Mesendoderm (in vitro differentiated cells): ENCODE measurements around the gene SHC3.

Source experiments
- DNase-seq: peaks from one replicate; pipeline ENCODE4 v3.0.0; 2013
- H2AK5ac ChIP-seq: 2 replicates; pipeline ENCODE4 v1.6.1; 2013; ENCODE audit warnings: low read length, inconsistent platforms
- H2BK120ac ChIP-seq: 2 replicates; pipeline ENCODE4 v1.6.1; 2013; ENCODE audit warnings: low read depth, mild to moderate bottlenecking, low read length, moderate library complexity, mixed read lengths
- H2BK15ac ChIP-seq: replicated peaks from 2 replicates; pipeline ENCODE4 v1.6.1; 2013; ENCODE audit warnings: low read depth, mild to moderate bottlenecking, moderate library complexity
- H2BK5ac ChIP-seq: 2 replicates; pipeline ENCODE4 v1.6.1; 2013; ENCODE audit warnings: low read length, inconsistent platforms
- H3K18ac ChIP-seq: 2 replicates; pipeline ENCODE4 v1.6.1; 2013; ENCODE audit warnings: mild to moderate bottlenecking, low read length, mixed read lengths
- H3K23ac ChIP-seq: one replicate; pipeline ENCODE4 v1.6.1; 2013; ENCODE audit warnings: low read length
- H3K27ac ChIP-seq: 2 replicates; pipeline ENCODE4 v1.5.1; 2013; ENCODE audit warnings: low read depth, mild to moderate bottlenecking, inconsistent platforms, low read length, moderate library complexity
- H3K27me3 ChIP-seq: 2 replicates; pipeline ENCODE4 v1.6.1; 2013; ENCODE audit warnings: low read length, control low read depth, mild to moderate bottlenecking, inconsistent platforms; ENCODE audit not compliant: insufficient read depth, poor library complexity
- H3K36me3 ChIP-seq: 2 replicates; pipeline ENCODE4 v1.6.1; 2013; ENCODE audit warnings: low read length, inconsistent platforms; ENCODE audit not compliant: control insufficient read depth, insufficient read depth
- H3K4ac ChIP-seq: one replicate; pipeline ENCODE4 v1.6.1; 2013; ENCODE audit warnings: low read depth, mild to moderate bottlenecking, low read length, moderate library complexity
- H3K4me1 ChIP-seq: 2 replicates; pipeline ENCODE4 v1.6.1; 2013; ENCODE audit warnings: low read depth, low read length, inconsistent platforms; ENCODE audit not compliant: control insufficient read depth
- H3K4me2 ChIP-seq: 2 replicates; pipeline ENCODE4 v1.6.1; 2013; ENCODE audit warnings: low read length
- H3K4me3 ChIP-seq: 2 replicates; pipeline ENCODE4 v1.5.1; 2013; ENCODE audit warnings: mild to moderate bottlenecking, low read length
- H3K56ac ChIP-seq: one replicate; pipeline ENCODE4 v1.6.1; 2013; ENCODE audit warnings: low read length
- H3K79me1 ChIP-seq: 2 replicates; pipeline ENCODE4 v1.6.1; 2013; ENCODE audit warnings: low read length, inconsistent platforms
- H3K79me2 ChIP-seq: 2 replicates; pipeline ENCODE4 v1.6.1; 2013; ENCODE audit warnings: mild to moderate bottlenecking, low read length; ENCODE audit not compliant: control insufficient read depth, insufficient read depth
- H3K9ac ChIP-seq: 2 replicates; pipeline ENCODE4 v1.6.1; 2013; ENCODE audit warnings: low read length, inconsistent platforms
- H4K5ac ChIP-seq: one replicate; pipeline ENCODE4 v1.6.1; 2013; ENCODE audit warnings: low read length
- H4K8ac ChIP-seq: one replicate; pipeline ENCODE4 v1.6.1; 2013; ENCODE audit warnings: low read depth, mild to moderate bottlenecking, control low read depth, low read length, moderate library complexity
- WGBS: extraction: QIAGEN DNeasy Blood & Tissue Kit; methylation state at CpG from one replicate; pipeline ENCODE4 v1.1.7; 2013; ENCODE audit warnings: low lambda C conversion rate, missing lambda C conversion rate; ENCODE audit not compliant: insufficient coverage; ENCODE audit errors: extremely low coverage; 5-methylcytosine and 5-hydroxymethylcytosine counted together

Gene SHC3

DNA sequence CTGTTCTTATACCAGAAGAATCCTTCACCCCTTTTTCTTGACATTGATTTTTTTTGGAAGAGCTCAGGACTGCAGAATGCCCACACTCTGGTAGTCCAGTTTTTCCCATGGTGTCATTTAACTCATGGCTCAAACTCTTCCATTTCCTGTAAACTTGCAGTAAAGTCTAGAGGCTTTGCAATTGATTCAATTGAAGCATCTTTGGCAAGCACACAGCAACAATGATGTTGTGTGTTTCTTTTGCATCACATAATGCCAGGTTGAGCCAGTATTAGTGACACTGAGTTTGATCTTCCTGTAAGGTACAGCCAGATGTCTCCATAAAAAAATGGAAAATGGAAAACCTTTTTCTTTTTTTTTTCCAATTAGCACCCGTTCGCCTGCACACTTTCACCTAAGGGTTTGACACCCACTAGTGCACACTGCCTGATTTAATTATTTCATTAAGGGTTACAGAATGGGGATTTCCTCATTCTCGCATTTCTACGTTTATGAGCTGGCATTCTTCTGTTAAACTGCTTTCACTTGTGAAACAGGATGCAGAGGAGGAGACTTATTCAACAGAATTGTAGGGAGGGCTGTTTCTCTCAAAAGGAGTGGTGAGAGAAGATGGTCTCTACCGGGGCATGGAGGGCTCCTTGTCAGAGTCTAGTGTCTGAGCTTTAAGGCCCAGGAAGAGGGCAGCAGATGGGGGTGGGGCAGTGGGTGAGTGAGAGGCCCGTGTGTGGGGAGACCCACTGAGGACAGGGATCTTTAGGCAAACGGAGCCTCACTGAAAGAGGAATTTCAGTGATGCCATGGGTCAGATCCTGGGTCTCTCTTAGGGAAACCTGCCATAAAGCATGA is 189.6 kb downstream of the SHC3 start:
- H3K4me2 ChIP-seq = no peak overlapping the region
- H4K5ac ChIP-seq = no peak overlapping the region
- H3K23ac ChIP-seq = no peak overlapping the region
- H3K79me2 ChIP-seq = peaks cover 8% of the 10 kb centered on the region
- H2BK15ac ChIP-seq = no peak overlapping the region
- H2BK120ac ChIP-seq = no peak overlapping the region
- no peak overlapping the region for H4K8ac ChIP-seq
- peaks cover 11% of the 10 kb centered on the region for H3K4me1 ChIP-seq
- H3K4ac ChIP-seq = no peak overlapping the region
- H3K27me3 ChIP-seq = no peaks in the 10 kb centered on the region
- H2AK5ac ChIP-seq = no peak overlapping the region
- no peak overlapping the region for H3K18ac ChIP-seq
- peak overlapping the region; percentile 93 for H3K56ac ChIP-seq
- H3K4me3 ChIP-seq = no peak overlapping the region
- DNase-seq = no peak
- H3K27ac ChIP-seq = no peak overlapping the region
- H3K79me1 ChIP-seq = peaks cover under 1% of the 10 kb centered on the region
- H2BK5ac ChIP-seq = no peak overlapping the region
- no peak overlapping the region for H3K9ac ChIP-seq
- no peaks in the 10 kb centered on the region for H3K36me3 ChIP-seq
- WGBS = no CpG with 5 or more reads among the region's 7 CpGs

GRCh38 chr9:88987661-88988060 is 191.0 kb downstream of the SHC3 start:
- Histone ChIP-seq H2BK5ac (no peak overlapping the region), H4K5ac (no peak overlapping the region), H2BK15ac (no peak overlapping the region), H3K18ac (no peak overlapping the region), H3K79me1 (no peaks in the 10 kb centered on the region), H2AK5ac (no peak overlapping the region), H3K4me1 (peaks cover 11% of the 10 kb centered on the region), H3K4me3 (no peak overlapping the region), H3K79me2 (peaks cover 4% of the 10 kb centered on the region), H3K4ac (no peak overlapping the region), H3K27ac (no peak overlapping the region), H3K9ac (no peak overlapping the region), H3K23ac (no peak overlapping the region), H3K36me3 (no peaks in the 10 kb centered on the region), H2BK120ac (no peak overlapping the region), H3K27me3 (no peaks in the 10 kb centered on the region), H3K4me2 (no peak overlapping the region), H3K56ac (no peak overlapping the region), H4K8ac (no peak overlapping the region)
- WGBS = no CpG with 5 or more reads among the region's 4 CpGs
- no peak for DNase-seq

- WGBS = no CpG with 5 or more reads among the region's 3 CpGs
- H2BK5ac ChIP-seq = no peak overlapping the region
- no peak overlapping the region for H3K4ac ChIP-seq
- no peak overlapping the region for H2BK120ac ChIP-seq
- H3K4me2 ChIP-seq = no peak overlapping the region
- no peak overlapping the region for H4K5ac ChIP-seq
- no peak overlapping the region for H3K23ac ChIP-seq
- H3K18ac ChIP-seq = no peak overlapping the region
- H3K79me1 ChIP-seq = no peaks in the 10 kb centered on the region
- H3K56ac ChIP-seq = no peak overlapping the region
- no peaks in the 10 kb centered on the region for H3K27me3 ChIP-seq
- H2BK15ac ChIP-seq = no peak overlapping the region
- H3K4me1 ChIP-seq = peaks cover 11% of the 10 kb centered on the region
- H3K4me3 ChIP-seq = no peak overlapping the region
- DNase-seq = no peak
- peaks cover under 1% of the 10 kb centered on the region for H3K79me2 ChIP-seq
- no peak overlapping the region for H4K8ac ChIP-seq
- H3K27ac ChIP-seq = no peak overlapping the region
- H3K36me3 ChIP-seq = no peaks in the 10 kb centered on the region
- no peak overlapping the region for H2AK5ac ChIP-seq
- H3K9ac ChIP-seq = no peak overlapping the region
Measured at GRCh38 chr9:88986776-88987175, 191.8 kb downstream of the SHC3 start.

DNA sequence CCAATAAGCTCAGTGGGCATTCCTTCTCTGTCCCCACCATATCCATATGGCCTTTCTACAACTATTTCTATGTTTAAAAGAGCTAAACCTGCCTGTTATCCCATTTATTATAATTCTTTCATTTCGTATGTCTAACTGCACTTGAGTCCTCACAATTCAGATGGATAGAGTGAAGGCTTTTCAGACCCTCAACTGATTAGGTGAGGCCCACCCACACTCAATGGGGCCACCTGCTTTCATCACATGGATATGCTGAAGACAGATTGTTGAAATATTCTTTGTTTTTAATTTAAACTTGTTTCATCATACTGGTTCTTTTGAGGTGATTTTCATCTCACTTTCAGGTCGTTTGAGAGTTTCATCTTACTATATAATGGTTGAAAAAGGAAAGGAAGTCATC is 193.0 kb downstream of the SHC3 start:
- Histone ChIP-seq H3K27me3 (no peaks in the 10 kb centered on the region), H3K79me1 (no peaks in the 10 kb centered on the region), H4K8ac (no peak overlapping the region), H3K4me1 (peaks cover 11% of the 10 kb centered on the region), H3K23ac (no peak overlapping the region), H3K18ac (no peak overlapping the region), H3K79me2 (no peaks in the 10 kb centered on the region), H3K4me2 (no peak overlapping the region), H3K27ac (no peak overlapping the region), H3K36me3 (no peaks in the 10 kb centered on the region), H3K4ac (no peak overlapping the region), H3K4me3 (no peak overlapping the region), H3K56ac (no peak overlapping the region), H2BK120ac (no peak overlapping the region), H3K9ac (no peak overlapping the region), H2BK5ac (no peak overlapping the region), H2AK5ac (no peak overlapping the region), H4K5ac (no peak overlapping the region), H2BK15ac (no peak overlapping the region)
- WGBS = no CpG with 5 or more reads among the region's 2 CpGs
- no peak for DNase-seq

GRCh38 chr9:88984543-88984883 is 194.1 kb downstream of the SHC3 start:
- Histone ChIP-seq H3K4me3 (no peak overlapping the region), H2AK5ac (no peak overlapping the region), H3K56ac (no peak overlapping the region), H3K79me1 (no peaks in the 10 kb centered on the region), H3K18ac (no peak overlapping the region), H2BK15ac (no peak overlapping the region), H3K4me2 (no peak overlapping the region), H3K4ac (no peak overlapping the region), H2BK120ac (no peak overlapping the region), H3K23ac (no peak overlapping the region), H3K4me1 (peaks cover 5% of the 10 kb centered on the region), H4K5ac (no peak overlapping the region), H3K36me3 (no peaks in the 10 kb centered on the region), H2BK5ac (no peak overlapping the region), H3K27me3 (no peaks in the 10 kb centered on the region), H3K27ac (no peak overlapping the region), H3K79me2 (no peaks in the 10 kb centered on the region), H3K9ac (no peak overlapping the region), H4K8ac (no peak overlapping the region)
- DNase-seq = no peak
- WGBS = no CpG with 5 or more reads among the region's 4 CpGs
